Panc1 (cell line): ENCODE data around the gene SLU7. TPM values are rescaled to one million over a fixed set of nuclear protein-coding genes. Genes with fewer than 3 reads are reported as not detected.

Experiments used
- ATAC-seq: fragments of 200-7000 bp; cut with Tn5 transposase; 2 replicates; pipeline ENCODE4 v1.9.1; 2020; ENCODE audit warnings: mild to moderate bottlenecking, moderate library complexity
- BruUV-seq: library from RNA; stranded (reverse); fragments of 400-500 nt; replicated peaks from 2 replicates; lab custom pipeline; 2021; lab: Mats Ljungman, UMichigan
- CTCF ChIA-PET: fragments of 300-600 bp; sonication (Branson Sonifier 250); formaldehyde crosslinking; loops from one replicate; lab custom pipeline; 2022; ENCODE audit warnings: antibody characterized with exemption; lab: Charles Lee
- POLR2A ChIA-PET: fragments of 300-600 bp; sonication (Branson Sonifier 250); formaldehyde crosslinking; loops from one replicate; lab custom pipeline; 2022; ENCODE audit warnings: antibody characterized with exemption; lab: Charles Lee
- DNase-seq: peaks from one replicate; pipeline ENCODE4 v3.0.0-alpha.2; 2010; ENCODE audit warnings: low read depth, low spot score
- H3K27ac ChIP-seq: 2 replicates; pipeline ENCODE4 v1.5.1; 2011; ENCODE audit warnings: mild to moderate bottlenecking, low read length, inconsistent platforms
- H3K27me3 ChIP-seq: fragments of 200-500 bp; sonication (Bioruptor generic); 2 replicates; pipeline ENCODE4 v1.6.0; 2014; ENCODE audit warnings: low read length, inconsistent platforms; ENCODE audit not compliant: control insufficient read depth, insufficient read depth
- H3K36me3 ChIP-seq: fragments of 200-500 bp; sonication (Bioruptor generic); 2 replicates; pipeline ENCODE4 v1.5.1; 2014; ENCODE audit warnings: inconsistent platforms, mild to moderate bottlenecking, low read length, moderate library complexity; ENCODE audit not compliant: control insufficient read depth, insufficient read depth
- H3K4me1 ChIP-seq: 2 replicates; pipeline ENCODE4 v1.5.1; 2011; ENCODE audit warnings: inconsistent platforms, mild to moderate bottlenecking, low read length, moderate library complexity; ENCODE audit not compliant: control insufficient read depth, insufficient read depth
- H3K4me3 ChIP-seq, 2 experiments: 2 replicates each; pipeline ENCODE4 v1.5.1; 2011 to 2012; ENCODE audit warnings: low read depth in 2 of 2, low read length in 2 of 2, mild to moderate bottlenecking in 2 of 2, inconsistent platforms in 1 of 2, moderate library complexity in 1 of 2
- H3K9me3 ChIP-seq: fragments of 200-500 bp; sonication (Bioruptor generic); 2 replicates; pipeline ENCODE4 v1.5.1; 2014; ENCODE audit warnings: low read depth, mild to moderate bottlenecking, inconsistent platforms, low read length, moderate library complexity; ENCODE audit not compliant: control insufficient read depth, insufficient read depth
- POLR2AphosphoS5 ChIP-seq: IDR thresholded peaks from 2 replicates; pipeline ENCODE4 v1.6.1; 2012; ENCODE audit warnings: mild to moderate bottlenecking, low read depth, low read length, moderate library complexity
- SIN3A ChIP-seq: IDR thresholded peaks from 2 replicates; pipeline ENCODE4 v1.6.1; 2012; ENCODE audit warnings: low read depth, mild to moderate bottlenecking, low read length, moderate library complexity, borderline replicate concordance; ENCODE audit not compliant: insufficient read depth
- TCF7L2 ChIP-seq: IDR thresholded peaks from 2 replicates; pipeline ENCODE4 v1.6.1; 2011; ENCODE audit warnings: mild to moderate bottlenecking, low read depth, low read length, inconsistent platforms
- in situ Hi-C: cut with HindIII; loops from 2 replicates; pipeline ENCODE4 v1.10.0; 2016; ENCODE audit warnings: low sequenced_read_pairs, low pct_unique_long_range_greater_than_20kb
- intact Hi-C: fragments of 100-400 bp; cut with micrococcal nuclease; formaldehyde crosslinking; loops from one replicate; pipeline ENCODE4 v1.10.0; 2022; ENCODE audit not compliant: unreplicated experiment
- total RNA-seq: library from RNA; stranded (reverse); gene quantifications from one replicate; pipeline ENCODE4 v1.2.1, GENCODE V29; 2021; ENCODE audit not compliant: unreplicated experiment
- TF ChIP-seq, protein P1 (sequence below): fragments of 450-650 bp; IDR thresholded peaks from 2 replicates; pipeline ENCODE4 v1.5.1; 2017; ENCODE audit warnings: mild to moderate bottlenecking
- TF ChIP-seq, protein P2 (sequence below), 2 experiments: IDR thresholded peaks; 2 replicates each; pipeline ENCODE4 v1.6.1; 2011 to 2012; ENCODE audit warnings: low read depth in 2 of 2, control low read depth in 1 of 2, low read length in 1 of 2, mild to moderate bottlenecking in 1 of 2, moderate library complexity in 1 of 2; ENCODE audit not compliant: insufficient read depth in 1 of 2

SLU7 gene
- total RNA-seq, 1 experiment from 2014 or later, result 45.7 TPM

DNA sequence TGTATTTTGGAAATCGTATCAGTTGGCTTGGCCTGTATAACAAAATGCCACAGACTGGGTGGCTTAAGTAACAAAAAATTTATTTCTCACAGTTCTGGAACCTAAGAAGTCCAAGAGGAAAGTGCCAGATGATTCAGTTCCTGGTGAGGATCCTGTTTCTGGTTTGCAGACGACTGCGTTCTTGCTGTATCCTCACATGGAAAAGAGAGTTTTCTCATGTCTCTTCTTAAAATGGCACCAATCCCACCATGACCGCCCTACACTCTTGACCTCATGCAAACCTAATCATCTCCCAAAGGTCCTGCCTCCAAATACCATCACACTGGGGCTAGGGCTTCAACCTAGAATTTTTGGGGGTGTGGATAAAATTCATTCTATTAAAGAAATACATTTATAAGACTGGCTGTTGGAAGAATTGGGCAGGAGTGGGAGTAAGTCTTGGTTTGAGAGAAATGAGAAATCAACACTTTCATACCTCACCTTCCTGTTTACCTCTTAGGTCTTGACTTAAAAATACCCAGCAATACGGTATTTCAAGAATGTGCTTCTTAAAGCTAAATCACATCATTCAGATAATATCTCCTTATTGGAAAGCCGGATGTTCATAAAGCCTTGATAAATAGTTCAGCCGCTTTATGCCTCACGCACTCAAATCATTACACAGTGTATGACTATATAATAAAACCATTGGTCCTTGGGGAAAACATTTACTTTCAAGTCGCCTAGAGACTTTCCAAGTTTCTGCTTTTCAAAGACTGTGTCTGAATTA is 31.5 kb upstream of the SLU7 start:
- no peak overlapping the region for H3K27ac ChIP-seq
- no TSS peak for BruUV-seq
- DNase-seq (no peak), ATAC-seq (no peak)
- no peaks in the 10 kb centered on the region for H3K9me3 ChIP-seq
- H3K36me3 ChIP-seq, result no peaks in the 10 kb centered on the region
- ChIA-PET POLR2A (no interaction called here), CTCF (no interaction called here)
- in situ Hi-C loops (no loop called here), intact Hi-C loops (no loop called here)
- TF ChIP-seq TCF7L2, result no peak
- TF ChIP-seq SIN3A, result no peak
- TF ChIP-seq, protein P1, sequence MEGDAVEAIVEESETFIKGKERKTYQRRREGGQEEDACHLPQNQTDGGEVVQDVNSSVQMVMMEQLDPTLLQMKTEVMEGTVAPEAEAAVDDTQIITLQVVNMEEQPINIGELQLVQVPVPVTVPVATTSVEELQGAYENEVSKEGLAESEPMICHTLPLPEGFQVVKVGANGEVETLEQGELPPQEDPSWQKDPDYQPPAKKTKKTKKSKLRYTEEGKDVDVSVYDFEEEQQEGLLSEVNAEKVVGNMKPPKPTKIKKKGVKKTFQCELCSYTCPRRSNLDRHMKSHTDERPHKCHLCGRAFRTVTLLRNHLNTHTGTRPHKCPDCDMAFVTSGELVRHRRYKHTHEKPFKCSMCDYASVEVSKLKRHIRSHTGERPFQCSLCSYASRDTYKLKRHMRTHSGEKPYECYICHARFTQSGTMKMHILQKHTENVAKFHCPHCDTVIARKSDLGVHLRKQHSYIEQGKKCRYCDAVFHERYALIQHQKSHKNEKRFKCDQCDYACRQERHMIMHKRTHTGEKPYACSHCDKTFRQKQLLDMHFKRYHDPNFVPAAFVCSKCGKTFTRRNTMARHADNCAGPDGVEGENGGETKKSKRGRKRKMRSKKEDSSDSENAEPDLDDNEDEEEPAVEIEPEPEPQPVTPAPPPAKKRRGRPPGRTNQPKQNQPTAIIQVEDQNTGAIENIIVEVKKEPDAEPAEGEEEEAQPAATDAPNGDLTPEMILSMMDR, result no peak
- TF ChIP-seq POLR2AphosphoS5, result no peak
- TF ChIP-seq, protein P2, sequence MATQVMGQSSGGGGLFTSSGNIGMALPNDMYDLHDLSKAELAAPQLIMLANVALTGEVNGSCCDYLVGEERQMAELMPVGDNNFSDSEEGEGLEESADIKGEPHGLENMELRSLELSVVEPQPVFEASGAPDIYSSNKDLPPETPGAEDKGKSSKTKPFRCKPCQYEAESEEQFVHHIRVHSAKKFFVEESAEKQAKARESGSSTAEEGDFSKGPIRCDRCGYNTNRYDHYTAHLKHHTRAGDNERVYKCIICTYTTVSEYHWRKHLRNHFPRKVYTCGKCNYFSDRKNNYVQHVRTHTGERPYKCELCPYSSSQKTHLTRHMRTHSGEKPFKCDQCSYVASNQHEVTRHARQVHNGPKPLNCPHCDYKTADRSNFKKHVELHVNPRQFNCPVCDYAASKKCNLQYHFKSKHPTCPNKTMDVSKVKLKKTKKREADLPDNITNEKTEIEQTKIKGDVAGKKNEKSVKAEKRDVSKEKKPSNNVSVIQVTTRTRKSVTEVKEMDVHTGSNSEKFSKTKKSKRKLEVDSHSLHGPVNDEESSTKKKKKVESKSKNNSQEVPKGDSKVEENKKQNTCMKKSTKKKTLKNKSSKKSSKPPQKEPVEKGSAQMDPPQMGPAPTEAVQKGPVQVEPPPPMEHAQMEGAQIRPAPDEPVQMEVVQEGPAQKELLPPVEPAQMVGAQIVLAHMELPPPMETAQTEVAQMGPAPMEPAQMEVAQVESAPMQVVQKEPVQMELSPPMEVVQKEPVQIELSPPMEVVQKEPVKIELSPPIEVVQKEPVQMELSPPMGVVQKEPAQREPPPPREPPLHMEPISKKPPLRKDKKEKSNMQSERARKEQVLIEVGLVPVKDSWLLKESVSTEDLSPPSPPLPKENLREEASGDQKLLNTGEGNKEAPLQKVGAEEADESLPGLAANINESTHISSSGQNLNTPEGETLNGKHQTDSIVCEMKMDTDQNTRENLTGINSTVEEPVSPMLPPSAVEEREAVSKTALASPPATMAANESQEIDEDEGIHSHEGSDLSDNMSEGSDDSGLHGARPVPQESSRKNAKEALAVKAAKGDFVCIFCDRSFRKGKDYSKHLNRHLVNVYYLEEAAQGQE (IDR thresholded peaks at IDR 0.05; ENCODE audit: insufficient read depth in 1 of 2, low read depth in 2 of 2, low read length in 1 of 2), result no peak
- H3K4me1 ChIP-seq, result no peaks in the 10 kb centered on the region
- H3K4me3 ChIP-seq, result no peak overlapping the region
- no peaks in the 10 kb centered on the region for H3K27me3 ChIP-seq

GRCh38 chr5:160449458-160449857 is 30.6 kb upstream of the SLU7 start:
- ChIA-PET POLR2A (no interaction called here), CTCF (no interaction called here)
- ATAC-seq, result no peak
- intact Hi-C loops, result no loop called here
- H3K27me3 ChIP-seq, result no peaks in the 10 kb centered on the region
- DNase-seq, result no peak
- H3K4me3 ChIP-seq, result no peak overlapping the region
- no peaks in the 10 kb centered on the region for H3K4me1 ChIP-seq
- H3K27ac ChIP-seq, result no peak overlapping the region
- no TSS peak for BruUV-seq
- in situ Hi-C loops, result no loop called here
- TF ChIP-seq POLR2AphosphoS5 (no peak), TCF7L2 (no peak), SIN3A (no peak)
- TF ChIP-seq, protein P2 (IDR thresholded peaks at IDR 0.05; ENCODE audit: insufficient read depth in 1 of 2, low read depth in 2 of 2, low read length in 1 of 2), result no peak
- TF ChIP-seq, protein P1, result no peak
- H3K36me3 ChIP-seq, result no peaks in the 10 kb centered on the region
- no peaks in the 10 kb centered on the region for H3K9me3 ChIP-seq
